ENCODE measurements around the gene TPR.
"Not testable (repeated sequence)": the region's sequence is repeated elsewhere in the genome, so short reads cannot be mapped to it uniquely, and the experiment has no call there.

TPR gene

DNA sequence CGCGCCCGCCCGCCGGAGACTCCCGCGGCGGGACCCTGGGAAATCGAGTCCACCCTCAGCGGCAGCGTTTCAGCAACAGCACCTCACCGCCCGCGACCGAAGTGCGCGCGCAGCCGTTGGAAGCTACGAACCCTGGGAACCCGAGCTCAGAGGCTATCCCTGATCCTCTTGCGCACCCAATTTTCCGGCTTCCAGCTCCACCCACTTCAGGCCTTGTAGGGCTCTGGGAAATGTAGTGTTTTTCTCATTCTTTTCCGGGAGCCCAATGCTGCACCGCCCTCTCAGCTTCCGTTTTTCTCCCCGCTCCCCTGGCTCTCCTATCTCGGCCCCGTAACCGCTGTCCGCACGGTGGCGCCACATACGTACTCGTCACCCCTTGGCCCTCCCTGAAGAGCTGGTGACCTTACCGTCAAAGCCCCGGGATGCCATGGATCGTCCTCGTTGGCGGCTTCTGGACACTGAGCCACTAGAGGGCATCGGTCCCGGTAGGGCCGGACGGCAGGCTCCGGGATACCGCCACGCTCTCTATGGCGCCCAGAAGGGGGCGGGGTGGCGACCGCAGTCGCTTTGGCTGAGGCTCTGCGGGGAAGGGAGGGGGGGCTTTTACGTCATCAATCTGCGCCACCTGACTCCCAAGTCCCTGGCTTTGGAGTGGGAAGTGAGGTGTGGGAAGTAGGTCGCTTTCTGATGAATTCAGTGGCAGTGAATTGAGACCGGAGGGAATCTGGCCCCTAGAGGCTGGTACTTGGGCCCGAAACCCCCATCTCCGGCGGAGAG is at the start of gene TPR, which contains the start of gene ODR4:
TSS of gene TPR (minus strand) at position 102 of the 777 bp plus-strand sequence. CDS start 225 bp downstream, outside the sequence.
TSS of gene ODR4 (plus strand) at position 687 of the 777 bp plus-strand sequence. CDS start 3,948 bp downstream, outside the sequence.
- DNase-seq: peak; percentile 94

DNA sequence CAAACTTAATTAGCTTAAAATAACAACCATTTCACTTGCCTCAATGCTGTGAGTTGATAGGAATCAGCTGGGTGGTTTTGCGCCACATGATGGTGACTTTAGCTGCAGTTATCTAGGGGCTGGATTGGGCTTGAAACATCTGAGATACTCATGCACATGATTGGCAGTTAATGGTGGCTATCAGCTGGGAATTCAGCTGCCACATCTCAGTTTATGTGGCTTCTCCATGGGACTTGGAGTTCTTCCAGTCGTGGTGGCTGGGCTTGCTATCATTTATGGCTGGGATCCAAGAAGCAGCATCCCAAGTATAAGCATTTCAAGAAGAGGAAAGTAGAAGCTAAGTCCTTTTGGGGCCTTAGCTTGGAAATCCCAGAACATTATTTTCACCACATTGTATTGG is 49.5 kb upstream of the TPR start:
- DNase-seq: no peak

DNA sequence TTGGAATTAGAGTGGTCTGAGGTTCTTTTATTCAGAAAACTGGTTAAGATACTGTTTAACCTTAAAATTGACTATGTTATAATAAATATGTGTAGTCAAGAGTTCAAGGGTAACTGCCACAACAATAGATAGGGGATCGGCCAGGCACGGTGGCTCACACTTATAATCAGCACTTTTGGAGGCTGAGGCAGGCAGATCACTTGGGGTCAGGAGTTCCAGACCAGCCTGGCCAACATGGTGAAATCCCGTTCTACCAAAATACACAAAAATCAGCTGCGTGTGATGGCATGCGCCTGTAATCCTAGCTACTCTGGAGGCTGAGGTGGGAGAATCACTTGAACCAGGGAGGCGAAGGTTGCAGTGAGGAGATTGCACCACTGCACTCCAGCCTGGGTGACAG is 46.4 kb upstream of the TPR start:
- no peak for DNase-seq

DNA sequence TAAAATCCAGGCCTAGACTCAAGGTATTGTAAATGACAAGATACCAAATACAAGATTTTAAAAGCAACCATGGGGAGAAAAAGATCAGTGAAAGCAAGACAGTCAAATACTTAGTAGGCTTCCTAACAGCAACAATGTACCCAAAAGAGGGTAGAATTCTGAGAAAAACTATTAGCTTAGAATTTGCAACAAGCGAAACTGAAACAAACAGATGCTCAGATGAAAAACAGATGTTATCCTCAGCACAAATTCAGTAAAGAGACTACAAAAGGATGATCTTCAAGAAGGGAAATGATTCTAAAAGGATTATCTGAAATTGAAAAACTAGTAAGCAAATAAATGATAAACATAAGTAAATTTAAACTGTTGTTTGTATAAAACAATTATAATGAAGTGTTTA is 45.9 kb upstream of the TPR start:
- no peak for DNase-seq

DNA sequence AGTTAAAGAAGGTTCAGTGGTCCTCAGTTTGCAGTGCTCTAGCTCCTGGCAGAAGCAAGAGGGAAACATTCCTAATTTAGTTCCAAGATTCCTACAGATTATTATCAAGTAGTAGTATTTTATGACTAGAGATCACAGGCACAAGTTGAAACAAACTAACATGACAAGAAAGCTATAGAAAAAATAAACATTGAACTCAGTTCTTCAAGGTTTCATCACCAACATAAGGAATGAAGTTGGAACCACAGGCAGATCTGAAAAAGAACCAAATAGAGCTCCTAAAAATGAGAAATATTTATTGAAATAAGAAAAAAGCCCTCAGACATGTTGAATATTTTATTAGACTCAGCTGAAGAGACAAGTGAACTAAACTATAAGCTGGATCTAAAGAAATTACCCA is 45.3 kb upstream of the TPR start:
- no peak for DNase-seq

DNA sequence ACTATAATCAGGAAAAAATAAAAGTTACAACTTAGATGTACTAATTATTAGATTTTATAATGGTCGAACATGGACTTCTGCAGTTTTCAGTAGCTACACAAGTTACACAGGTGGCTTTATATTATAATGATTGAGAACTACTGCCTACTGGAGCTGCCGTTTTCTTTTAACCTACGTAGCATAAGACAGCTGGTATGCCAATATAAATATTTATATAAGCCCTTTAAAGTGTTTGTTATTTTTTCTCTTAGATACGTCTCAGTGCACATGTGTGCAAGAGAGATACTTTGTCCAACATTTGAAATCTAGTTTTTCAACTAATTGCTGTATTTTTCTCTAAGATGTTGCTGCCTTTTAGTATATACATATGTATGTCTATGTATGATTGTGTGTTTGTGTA is 43.5 kb upstream of the TPR start:
- no peak for DNase-seq

DNA sequence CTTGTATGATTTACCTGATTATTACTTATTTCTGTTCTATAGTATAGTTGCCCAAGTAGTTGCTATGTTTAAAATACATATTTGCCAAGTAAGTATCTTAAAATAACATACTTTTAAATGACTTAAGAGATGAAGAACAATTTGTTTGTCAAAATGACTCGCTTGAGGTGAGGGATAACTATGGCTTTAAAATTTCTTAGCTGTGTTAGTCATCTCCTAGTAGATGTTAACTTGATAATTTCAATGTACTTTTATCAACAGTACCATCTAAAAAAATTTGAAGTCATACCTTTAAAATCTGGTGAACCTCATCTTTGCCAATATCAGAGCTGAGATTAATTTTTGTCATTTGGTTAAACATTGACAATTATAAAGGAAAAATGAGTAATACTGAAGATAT is 38.3 kb upstream of the TPR start:
- DNase-seq: no peak

DNA sequence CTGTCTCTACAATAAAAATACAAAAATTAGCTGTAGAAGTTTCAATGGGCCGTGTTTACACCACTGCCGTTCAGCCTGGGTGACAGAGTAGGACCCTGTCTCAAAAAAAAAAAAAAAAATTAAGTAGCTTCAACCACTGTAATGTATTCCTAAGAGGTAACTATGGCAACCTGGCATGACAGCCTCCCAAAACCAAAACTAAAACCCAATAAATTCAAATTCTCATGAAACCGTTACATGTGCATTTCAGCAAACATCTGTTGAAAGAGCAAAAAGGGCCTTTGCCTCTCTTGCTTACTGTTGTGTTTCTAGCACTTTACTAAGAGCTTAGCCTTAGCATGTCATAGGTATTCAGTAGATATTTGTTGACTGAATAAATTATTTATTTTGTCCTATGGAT is 34.0 kb upstream of the TPR start:
- no peak for DNase-seq

DNA sequence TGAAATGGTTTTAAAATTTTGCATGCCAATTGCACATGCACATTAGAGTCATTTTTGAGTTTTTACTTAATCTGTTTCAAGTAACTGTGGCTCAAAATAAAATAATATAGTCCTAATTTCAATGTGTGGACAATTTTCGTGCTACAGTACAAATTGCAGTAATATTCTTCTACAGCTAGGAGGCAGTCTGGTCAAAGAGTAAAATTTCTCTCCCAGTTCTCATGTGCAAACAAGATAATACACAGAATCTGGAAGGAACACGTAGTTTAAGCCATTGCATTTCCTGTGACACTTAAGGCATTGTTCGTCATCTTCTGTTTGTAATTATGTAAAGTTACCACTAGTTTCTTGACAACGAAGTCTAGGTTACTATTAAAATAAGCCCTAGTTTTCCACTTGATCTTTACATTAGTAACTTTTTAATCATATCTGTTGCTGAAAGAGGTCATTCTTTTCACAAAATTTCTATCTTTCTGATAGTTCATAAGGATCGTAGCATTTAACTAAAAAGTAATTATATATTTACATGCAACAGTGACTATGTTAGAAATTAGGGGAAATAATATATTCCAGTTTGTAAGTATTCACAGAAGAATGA is 29.5 kb upstream of the TPR start:
- DNase-seq: no peak

DNA sequence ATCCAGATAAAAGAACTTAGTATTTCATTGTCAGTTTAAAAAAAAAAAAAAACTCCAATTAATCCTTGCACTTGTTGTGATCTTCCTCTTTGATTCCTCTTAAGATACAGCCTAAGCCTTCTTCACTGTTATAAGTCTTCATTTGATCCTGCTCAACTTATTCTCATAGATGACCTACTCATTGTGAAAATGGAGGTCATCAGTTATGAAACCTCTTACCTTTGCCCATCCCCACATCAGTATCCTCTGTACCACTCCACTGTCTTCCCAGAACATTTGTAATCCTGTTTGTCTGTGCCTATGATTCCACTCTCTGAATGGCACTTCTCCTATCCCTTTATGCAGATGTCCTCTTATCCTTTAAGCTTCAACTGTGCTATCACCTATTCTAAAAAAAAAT is 28.6 kb upstream of the TPR start:
- DNase-seq: no peak

DNA sequence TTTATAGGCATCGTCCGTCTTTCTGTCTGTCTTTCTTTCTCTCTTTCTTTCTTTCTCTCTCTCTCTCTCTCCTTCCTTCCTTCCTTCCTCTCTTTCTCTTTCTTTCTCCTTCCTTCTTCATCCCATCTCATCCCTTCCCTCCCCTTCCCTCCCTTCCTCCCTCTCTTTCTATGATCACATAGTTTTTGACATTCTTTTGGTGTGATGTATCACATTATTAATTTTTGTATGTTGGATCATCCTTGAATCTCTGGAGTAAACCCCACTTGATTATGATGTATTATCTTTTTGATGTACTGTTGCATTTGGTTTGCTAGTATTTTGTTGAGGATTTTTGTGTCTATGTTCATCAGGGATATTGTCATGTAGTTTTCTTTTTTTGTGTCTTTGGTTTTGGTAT is 26.4 kb upstream of the TPR start:
- not testable (repeated sequence) for DNase-seq

DNA sequence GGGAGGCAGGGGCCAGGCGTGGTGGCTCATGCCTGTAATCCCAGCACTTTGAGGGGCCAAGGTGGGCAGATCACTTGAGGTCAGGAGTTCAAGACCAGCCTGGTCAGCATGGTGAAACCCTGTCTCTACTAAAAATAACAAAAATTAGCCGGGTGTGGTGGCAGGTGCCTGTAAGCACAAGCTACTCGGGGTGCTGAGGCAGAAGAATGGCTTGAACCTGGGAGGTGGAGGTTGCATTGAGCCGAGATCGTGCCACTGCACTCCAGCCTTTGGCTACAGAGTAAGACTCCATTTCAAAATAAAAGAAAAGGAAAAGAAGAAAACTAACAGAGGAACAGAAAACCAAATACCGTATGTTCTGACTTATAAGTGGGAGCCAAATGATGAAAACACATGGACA is 17.7 kb upstream of the TPR start:
- not testable (repeated sequence) for DNase-seq

DNA sequence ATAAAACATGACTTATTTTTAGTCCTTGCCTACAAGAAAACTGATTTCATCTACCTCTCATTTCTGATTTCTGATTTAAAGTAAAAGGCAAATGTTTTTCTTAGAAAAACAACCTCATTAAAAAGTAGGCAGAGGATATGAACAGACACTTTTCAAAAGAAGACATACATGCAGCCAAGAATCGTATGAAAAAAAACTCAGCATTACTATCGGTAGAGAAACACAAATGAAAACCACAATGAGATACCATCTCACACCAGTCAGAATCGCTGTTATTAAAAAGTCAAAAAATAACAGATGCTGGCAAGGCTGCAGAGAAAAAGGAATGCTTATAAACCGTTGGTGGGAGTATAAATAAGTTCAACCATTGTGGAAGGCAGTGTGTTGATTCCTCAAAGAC is 16.8 kb upstream of the TPR start:
- no peak for DNase-seq

DNA sequence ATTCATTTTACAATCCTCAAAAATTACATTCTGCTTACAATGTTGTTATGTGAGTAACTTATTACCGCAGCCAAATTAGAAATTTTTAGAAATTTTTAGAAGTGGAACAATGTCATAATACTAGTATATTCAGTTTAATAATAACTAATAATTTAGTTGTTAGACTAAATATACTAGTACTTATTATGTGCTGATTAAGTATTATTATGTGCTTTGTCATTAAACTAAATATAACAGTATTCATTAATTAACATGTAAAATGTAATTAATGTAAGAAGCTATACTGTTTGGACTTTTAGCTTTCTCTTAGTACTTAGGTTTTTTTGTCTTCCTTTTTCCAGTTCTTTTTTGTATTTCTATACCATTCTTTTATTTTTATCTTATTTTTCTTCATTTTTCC is 15.9 kb upstream of the TPR start:
- no peak for DNase-seq

DNA sequence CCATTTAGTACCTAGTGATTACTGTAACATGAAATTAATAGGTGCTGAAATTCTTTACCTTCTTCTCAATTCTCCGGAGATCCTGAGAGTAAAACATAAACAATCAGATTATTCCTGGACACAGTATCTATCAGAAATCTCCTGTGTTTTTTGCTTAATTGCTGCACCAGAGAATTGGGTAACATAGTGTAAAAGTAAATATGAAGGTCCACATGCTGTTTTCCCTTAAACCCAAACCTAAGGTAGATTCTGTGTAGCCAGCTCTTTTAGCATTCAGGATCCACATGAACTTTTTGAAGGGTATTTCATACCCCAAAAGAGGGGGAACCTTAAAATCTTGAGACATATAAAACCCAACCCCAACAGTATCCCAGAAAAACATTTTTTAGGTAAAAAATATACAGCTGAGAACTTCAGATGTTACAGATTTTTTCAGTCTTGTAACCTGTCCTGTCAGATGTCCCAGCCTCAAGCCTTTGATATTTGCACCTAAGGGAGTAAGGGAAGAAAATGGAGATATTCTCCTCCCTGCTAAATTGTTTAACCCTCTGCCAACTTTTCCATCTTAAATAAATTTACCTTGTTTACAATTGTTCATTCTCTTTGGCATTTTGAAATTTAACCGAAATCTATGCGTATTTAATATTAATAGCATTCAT is 11.8 kb upstream of the TPR start:
- no peak for DNase-seq

DNA sequence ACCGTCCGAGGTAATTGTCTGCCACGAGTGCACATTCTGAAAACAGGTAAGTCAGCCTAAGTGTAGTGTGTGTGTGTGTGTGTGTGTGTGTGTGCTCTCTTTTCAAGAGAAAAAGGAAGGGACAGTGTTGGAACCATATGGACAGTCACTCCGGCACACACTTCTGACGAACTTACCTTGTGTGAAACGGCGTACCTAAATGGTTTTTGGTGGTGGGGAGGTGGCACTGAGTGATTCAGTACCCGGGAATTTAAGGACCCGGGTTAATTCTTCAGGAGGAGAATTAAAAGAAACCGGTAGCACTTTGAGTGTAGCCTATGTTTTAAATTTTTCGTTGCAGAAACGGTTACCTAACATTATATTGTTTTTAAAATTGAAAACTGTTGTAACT is 871 bp upstream of the TPR start:
- no peak for DNase-seq

DNA sequence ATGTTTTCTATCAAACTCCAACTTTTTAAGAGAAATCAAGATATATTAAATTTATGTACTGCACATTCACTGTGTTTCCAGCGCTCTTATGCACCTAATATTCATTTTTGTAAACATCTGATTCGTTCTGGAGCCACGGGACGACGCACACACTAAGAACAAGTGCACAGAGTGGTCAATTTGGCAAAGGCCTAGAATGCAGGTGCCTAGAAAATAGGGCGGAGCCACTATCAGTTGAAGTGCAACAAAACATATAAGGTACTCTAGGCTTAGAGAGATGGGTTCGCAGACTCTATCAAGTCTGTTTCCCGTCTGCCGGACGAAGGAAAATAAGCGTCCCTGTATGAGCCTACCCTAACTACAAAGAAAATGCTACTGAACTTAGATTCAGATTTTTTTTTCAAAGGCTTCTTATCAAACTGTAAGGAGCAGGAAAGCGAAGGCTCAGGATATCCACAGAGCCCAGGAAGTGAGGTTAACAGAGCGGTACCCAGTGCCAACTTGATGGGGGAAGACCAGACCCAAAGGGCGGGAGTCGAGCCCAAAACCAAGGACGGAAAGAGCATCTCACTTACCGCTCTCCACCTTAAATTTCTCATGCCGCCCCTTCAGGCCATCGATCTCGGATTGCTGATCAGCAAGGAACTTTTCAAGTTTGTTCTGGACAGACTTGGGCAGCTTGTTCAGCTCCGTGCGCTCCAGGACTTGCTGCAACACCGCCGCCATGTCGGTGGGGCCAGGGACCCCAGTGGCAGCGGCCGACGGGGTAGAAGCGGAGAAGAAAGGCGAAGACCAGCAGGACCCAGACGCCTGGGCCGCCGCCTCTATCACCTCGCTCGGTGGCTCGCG is 526 bp downstream of the TPR start:
- peak; percentile 9 for DNase-seq

DNA sequence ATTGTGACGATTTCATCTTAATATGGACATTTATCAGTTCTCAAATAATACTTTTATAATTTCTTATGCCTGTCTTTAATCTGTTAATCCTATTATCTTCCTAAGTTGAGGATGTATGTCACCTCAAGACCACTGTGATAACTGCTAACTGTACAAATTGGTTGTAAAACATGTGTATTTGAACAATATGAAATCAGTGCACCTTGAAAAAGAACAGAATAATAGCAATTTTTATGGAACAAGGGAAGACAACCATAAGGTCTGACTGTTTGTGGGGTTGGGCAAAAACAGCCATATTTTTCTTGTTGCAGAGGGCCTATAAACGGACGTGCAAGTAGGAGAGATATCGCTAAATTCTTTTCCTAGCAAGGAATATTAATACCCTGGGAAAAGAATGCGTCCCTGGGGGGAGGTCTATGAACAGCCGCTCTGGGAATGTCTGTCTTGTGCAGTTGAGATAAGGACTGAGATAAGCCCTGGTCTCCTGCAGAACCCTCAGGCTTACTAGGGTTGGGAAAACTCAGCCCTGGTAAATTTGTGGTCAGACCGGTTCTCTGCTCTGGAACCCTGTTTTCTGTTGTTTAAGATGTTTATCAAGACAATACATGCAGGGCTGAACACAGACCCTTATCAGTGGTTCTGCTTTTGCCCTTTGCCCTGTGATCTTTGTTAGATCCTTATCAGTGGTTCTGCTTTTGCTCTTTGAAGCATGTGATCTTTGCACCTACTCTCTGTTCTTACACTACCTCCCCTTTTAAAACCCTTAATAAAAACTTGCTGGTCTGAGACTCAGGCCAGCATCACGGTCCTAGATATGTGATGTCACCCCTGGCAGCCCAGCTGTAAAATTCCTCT is 27.0 kb downstream of the TPR start:
- not testable (repeated sequence) for DNase-seq

DNA sequence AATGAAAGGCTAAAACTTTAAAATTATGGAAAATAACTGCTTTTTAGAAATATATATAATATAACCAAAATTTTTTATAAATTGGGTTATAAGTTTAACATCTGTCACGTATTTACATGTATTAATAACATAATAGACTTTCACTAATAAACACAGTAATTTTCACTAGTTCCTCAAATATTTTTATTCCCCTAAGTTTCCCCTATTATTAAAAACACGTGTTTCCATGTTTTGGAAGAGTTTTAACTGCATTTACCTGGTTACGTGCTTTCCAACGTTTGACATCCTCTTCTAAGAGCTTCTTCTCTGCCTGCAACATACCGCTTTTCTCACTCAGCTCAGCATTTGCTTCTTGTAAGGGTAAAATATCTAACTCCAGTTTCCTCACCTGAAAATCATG is 34.3 kb downstream of the TPR start:
- DNase-seq: no peak

DNA sequence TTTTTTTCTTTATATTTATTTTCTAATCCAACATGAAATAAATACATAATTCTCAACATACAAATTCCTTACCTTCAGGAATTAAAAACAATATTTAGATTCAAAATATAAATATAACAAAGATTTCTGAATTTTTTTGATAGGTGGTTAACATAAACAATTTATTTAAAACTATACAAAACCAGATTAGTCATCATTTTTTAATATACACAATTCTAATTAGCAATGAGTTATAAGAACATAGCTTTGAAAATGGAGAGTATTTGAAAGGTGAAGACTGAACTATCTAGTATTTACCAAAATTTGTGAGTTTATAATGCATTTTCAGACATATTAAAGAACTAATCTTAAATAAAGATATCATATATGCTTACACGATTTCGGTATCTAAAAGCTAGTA is 37.5 kb downstream of the TPR start:
- no peak for DNase-seq

DNA sequence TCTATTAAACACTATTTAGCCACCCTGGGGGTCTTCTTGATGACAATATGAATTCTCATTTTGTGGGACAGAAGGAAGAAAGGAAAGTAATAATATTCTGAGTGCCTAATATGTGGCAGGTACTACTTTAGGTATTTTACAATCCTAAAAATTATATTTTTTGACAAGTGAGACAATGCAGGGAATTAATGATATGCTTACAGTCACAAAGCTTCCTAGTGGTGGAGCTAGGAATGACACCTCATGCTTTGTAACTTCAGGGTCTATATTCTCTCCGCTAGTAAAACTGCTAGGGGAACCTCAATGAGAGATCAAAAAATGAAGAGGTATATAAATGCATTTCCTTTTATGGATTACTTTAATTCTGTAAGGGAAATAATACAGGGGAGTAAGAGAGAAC is 44.3 kb downstream of the TPR start:
- no peak for DNase-seq

DNA sequence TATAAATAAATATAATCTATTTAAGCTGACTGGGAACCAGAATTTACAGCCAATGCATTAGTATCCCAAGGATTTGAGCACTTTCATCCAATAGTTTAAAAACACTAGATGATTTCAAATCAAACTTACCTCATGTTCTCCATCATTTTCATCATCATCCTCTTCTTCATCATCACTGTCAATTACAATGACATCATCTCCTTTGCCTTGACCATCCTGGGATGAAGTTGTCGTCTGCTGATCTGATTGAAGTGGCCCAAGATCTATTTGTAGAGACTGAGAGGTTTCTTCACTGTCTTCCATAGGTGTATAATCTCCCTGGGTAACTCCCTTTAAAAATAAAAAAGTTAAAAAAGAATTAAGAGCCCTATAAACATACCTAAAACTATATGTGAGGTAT is 47.7 kb downstream of the TPR start:
- no peak for DNase-seq

Measured in activated gamma-delta T cell treated with Interleukin-2 at 50 U/mL for 16 hours (primary cell).